ENCODE results near the gene ZYG11B.
"Not testable (repeated sequence)": the region's sequence is repeated elsewhere in the genome, so short reads cannot be mapped to it uniquely, and the experiment has no call there.

ZYG11B gene

DNA sequence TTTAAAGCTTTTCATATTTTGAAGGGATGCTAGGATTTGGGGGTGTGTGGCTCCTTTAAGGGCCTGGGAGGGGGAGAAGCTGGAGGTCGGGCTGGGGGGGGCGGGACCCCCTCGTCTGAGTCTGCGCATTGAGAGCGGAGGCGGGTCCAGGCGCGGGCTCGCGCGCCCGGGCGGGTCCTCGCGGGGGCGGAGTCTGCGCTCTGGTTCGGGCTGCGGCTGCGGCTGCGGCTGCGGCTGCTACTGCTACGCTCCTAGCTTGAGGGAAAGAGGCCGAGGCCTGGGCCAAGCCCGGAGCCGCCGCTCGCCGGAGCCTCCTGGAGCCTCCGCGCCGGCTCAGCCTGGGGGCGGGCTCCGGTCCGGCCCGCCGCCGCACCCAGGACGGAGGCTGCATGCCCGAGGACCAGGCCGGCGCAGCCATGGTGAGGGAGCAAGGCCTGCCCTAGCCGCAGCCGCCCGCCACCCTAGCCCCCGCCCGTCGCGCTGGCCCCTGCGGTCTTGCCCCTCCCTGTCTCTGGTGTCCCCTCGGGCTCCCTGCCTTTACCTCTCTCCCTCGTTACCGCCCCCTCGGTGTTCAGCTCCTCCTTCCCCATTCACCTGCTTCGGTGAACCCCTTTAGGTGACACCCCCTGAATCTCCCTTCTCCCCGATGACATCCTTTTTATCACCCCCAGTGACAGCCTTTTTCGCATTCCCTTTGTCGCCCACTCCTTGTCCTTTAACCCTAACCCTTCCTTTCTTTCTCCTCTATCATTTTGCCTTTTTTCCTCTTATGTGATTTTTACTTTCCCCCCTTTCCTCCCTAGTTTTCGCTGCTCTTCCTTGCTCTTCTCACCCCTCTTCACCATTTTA, at the start of gene ZYG11B:
TSS of gene ZYG11B (plus strand) at position 189 of the 849 bp plus-strand sequence. CDS start at position 390, 201 bp downstream.
- H3K27me3 ChIP-seq (ENCODE audit: control insufficient read depth in 1 of 2, insufficient read depth in 2 of 2, low read length in 2 of 2), result no peaks in the 10 kb centered on the region
- H3K9me3 ChIP-seq (ENCODE audit: control insufficient read depth in 2 of 2, low read length in 2 of 2), result no peaks in the 10 kb centered on the region
- no peaks in the 10 kb centered on the region for H3K36me3 ChIP-seq (ENCODE audit: control insufficient read depth in 2 of 2, insufficient read depth in 2 of 2, low read length in 2 of 2)
- peak within 1 kb of the TSS; percentile 41 for H3K27ac ChIP-seq (ENCODE audit: low read length)
- peak within 1 kb of the TSS; percentile 92 to 98 for H3K4me3 ChIP-seq (ENCODE audit: low read length in 2 of 2)
- peak within 1 kb of the TSS; percentile 91 to 98 for H3K9ac ChIP-seq (ENCODE audit: low read length in 2 of 2)
- H3K4me1 ChIP-seq (ENCODE audit: control insufficient read depth, insufficient read depth, low read length), result peaks cover 7% of the 10 kb centered on the region

DNA sequence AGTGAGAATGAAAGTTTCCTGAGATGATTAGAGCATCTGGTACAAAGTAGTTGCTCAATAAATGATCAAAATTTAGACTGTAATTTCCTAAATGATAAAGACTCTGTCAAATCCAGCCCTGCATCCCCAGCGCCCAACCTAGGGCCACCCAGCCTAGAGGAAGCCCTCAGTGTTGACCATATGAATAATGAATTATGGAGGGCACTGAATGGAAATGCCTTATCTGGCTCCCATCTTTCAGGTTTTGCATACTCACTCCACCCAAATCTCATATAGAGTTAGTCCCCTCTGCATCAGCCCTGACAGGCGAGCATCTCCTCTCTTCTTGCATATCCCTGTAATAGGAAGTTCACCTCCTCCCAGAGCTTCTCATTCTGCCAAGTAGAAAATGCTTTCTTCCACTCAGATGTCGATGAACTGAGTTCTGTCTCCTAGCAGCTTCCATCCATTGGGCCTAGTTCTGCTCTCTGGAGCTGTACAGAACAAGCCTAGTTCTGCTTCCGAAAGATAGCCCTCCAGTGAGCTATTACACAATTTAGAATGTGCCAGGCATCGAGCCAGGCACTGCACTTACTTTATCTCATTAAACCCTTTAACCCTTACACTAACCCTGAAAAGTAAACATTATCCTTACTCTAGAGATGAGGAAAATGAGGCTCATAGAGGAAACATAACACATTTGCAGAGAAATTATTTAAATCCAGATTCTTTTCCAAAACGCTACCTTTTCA, 49.0 kb upstream of the ZYG11B start:
- H3K4me3 ChIP-seq (ENCODE audit: low read length in 2 of 2), result no peak overlapping the region

DNA sequence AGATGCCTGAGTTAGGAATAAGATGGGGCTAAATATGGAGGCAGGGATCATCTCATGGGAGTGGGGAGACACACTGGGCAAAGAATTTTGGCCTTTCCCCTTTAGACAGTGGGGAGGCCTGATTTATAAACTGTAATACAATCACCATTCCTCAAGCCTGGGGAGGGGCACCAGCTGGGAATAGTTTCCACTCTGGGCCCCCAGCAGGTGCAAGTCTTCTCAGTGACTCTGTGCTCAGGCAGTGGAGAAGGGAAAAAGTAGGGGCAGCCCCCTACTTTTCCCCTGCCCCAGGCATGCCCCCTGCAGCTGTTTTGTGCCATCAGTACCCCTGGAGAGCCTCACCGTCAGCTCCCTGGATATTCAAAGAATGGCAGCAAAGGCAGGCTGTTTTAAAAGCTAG, 47.2 kb upstream of the ZYG11B start:
- H3K9ac ChIP-seq (ENCODE audit: low read length in 2 of 2), result no peak overlapping the region
- H3K4me3 ChIP-seq (ENCODE audit: low read length in 2 of 2), result no peak overlapping the region
- H3K27ac ChIP-seq (ENCODE audit: low read length), result no peak overlapping the region
- no peaks in the 10 kb centered on the region for H3K36me3 ChIP-seq (ENCODE audit: control insufficient read depth in 2 of 2, insufficient read depth in 2 of 2, low read length in 2 of 2)
- no peaks in the 10 kb centered on the region for H3K27me3 ChIP-seq (ENCODE audit: control insufficient read depth in 1 of 2, insufficient read depth in 2 of 2, low read length in 2 of 2)
- no peaks in the 10 kb centered on the region for H3K4me1 ChIP-seq (ENCODE audit: control insufficient read depth, insufficient read depth, low read length)
- no peaks in the 10 kb centered on the region for H3K9me3 ChIP-seq (ENCODE audit: control insufficient read depth in 2 of 2, low read length in 2 of 2)

More for the DNA sequence above, 49.0 kb upstream of the ZYG11B start:
- Histone ChIP-seq H3K27ac (ENCODE audit: low read length) (no peak overlapping the region), H3K27me3 (ENCODE audit: control insufficient read depth in 1 of 2, insufficient read depth in 2 of 2, low read length in 2 of 2) (no peaks in the 10 kb centered on the region), H3K36me3 (ENCODE audit: control insufficient read depth in 2 of 2, insufficient read depth in 2 of 2, low read length in 2 of 2) (no peaks in the 10 kb centered on the region), H3K4me1 (ENCODE audit: control insufficient read depth, insufficient read depth, low read length) (no peaks in the 10 kb centered on the region), H3K9me3 (ENCODE audit: control insufficient read depth in 2 of 2, low read length in 2 of 2) (no peaks in the 10 kb centered on the region), H3K9ac (ENCODE audit: low read length in 2 of 2) (no peak overlapping the region)

DNA sequence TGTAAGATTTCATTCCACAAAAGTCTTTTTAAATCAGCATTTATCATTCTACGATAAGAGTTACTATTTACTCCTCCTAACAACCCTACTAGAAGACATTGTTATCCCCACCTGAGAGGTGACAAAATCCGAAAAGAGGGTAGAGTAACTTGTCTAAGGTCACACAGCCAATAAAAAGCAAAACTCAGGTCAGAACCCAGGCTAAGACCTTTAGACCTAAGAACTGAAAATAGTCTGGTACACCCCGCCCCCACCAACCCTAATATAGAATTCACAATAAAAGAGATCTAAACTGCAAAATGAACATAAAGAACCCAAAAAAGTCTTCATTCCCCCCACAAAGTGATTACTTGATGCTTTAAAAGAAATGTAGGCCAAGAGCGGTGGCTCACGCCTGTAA, 46.8 kb upstream of the ZYG11B start:
- H3K4me3 ChIP-seq (ENCODE audit: low read length in 2 of 2), result no peak overlapping the region
- H3K9me3 ChIP-seq (ENCODE audit: control insufficient read depth in 2 of 2, low read length in 2 of 2), result no peaks in the 10 kb centered on the region
- no peak overlapping the region for H3K9ac ChIP-seq (ENCODE audit: low read length in 2 of 2)
- no peak overlapping the region for H3K27ac ChIP-seq (ENCODE audit: low read length)
- no peaks in the 10 kb centered on the region for H3K27me3 ChIP-seq (ENCODE audit: control insufficient read depth in 1 of 2, insufficient read depth in 2 of 2, low read length in 2 of 2)
- H3K36me3 ChIP-seq (ENCODE audit: control insufficient read depth in 2 of 2, insufficient read depth in 2 of 2, low read length in 2 of 2), result no peaks in the 10 kb centered on the region
- no peaks in the 10 kb centered on the region for H3K4me1 ChIP-seq (ENCODE audit: control insufficient read depth, insufficient read depth, low read length)

DNA sequence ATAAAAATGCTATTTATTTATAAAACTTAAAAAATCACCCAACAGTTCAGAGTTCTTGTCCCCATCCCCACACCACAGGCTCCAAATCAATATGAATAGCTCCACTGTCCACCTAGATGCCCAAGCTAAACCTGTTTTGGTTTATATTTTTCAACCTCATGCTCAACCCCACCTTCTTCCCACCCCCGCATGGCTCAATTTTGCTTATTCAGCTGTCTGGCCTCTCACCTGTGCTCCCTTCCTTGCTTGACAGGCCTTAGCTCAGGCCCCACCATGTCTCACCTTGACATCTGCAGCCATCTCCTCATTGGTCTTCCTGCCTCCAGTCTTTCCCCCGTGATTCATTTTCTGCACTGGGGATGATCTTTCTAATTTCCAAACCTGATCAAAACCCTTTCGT, 45.9 kb upstream of the ZYG11B start:
- H3K27me3 ChIP-seq (ENCODE audit: control insufficient read depth in 1 of 2, insufficient read depth in 2 of 2, low read length in 2 of 2), result no peaks in the 10 kb centered on the region
- no peak overlapping the region for H3K27ac ChIP-seq (ENCODE audit: low read length)
- no peak overlapping the region for H3K4me3 ChIP-seq (ENCODE audit: low read length in 2 of 2)
- peaks cover 0 to 2% of the 10 kb centered on the region in 2 donors for H3K36me3 ChIP-seq (ENCODE audit: control insufficient read depth in 2 of 2, insufficient read depth in 2 of 2, low read length in 2 of 2)
- no peaks in the 10 kb centered on the region for H3K9me3 ChIP-seq (ENCODE audit: control insufficient read depth in 2 of 2, low read length in 2 of 2)
- no peaks in the 10 kb centered on the region for H3K4me1 ChIP-seq (ENCODE audit: control insufficient read depth, insufficient read depth, low read length)
- no peak overlapping the region for H3K9ac ChIP-seq (ENCODE audit: low read length in 2 of 2)

DNA sequence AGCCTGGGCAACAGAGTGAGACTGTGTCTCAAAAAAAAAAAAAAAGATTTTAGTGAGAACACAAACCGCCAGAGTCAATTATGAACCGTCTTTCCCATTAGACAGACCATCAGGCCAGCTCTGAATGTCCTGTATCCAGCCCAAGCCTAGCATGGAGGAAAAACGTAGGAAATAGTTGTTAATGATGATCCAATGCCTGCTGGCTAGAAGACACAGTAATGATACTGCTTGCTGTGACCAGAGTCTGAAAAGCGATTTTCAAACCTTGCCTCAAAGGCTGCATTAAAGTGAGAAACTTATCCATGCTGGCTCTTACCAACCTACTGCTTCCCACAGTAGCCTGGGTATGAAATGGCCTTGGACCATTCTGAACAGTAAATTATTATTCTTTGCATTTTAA, 45.1 kb upstream of the ZYG11B start:
- Histone ChIP-seq H3K4me3 (ENCODE audit: low read length in 2 of 2) (no peak overlapping the region), H3K9me3 (ENCODE audit: control insufficient read depth in 2 of 2, low read length in 2 of 2) (no peaks in the 10 kb centered on the region)

DNA sequence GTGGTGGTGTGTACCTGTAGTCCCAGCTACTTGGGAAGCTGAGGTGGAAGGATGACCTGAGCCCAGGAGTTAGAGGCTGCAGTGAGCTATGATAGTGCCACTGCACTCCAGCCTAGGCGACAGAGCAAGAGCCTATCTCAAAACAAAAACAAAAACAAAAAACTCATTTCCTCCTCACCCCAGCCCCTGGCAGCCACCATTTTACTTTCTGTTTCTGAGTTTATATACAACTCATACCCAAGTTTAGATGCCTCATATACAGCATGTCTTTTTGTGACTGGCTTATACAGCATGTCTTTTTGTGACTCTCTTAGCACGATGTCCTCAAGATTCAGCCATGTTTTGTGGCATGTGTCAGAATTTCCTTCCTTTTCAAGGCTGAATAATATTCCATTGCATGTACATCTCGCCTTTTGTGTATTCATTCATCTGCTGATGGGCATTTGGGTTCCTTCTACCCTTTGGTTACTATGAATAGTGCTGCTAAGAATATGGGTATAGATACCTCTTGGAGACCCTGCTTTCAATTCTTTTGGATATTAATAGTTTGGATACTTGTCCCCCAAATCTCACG, 42.8 kb upstream of the ZYG11B start:
- no peaks in the 10 kb centered on the region for H3K4me1 ChIP-seq (ENCODE audit: control insufficient read depth, insufficient read depth, low read length)
- H3K9me3 ChIP-seq (ENCODE audit: control insufficient read depth in 2 of 2, low read length in 2 of 2), result no peaks in the 10 kb centered on the region
- peaks cover 13 to 17% of the 10 kb centered on the region in 2 donors for H3K36me3 ChIP-seq (ENCODE audit: control insufficient read depth in 2 of 2, insufficient read depth in 2 of 2, low read length in 2 of 2)
- H3K27ac ChIP-seq (ENCODE audit: low read length), result no peak overlapping the region
- no peak overlapping the region for H3K9ac ChIP-seq (ENCODE audit: low read length in 2 of 2)
- no peaks in the 10 kb centered on the region for H3K27me3 ChIP-seq (ENCODE audit: control insufficient read depth in 1 of 2, insufficient read depth in 2 of 2, low read length in 2 of 2)
- H3K4me3 ChIP-seq (ENCODE audit: low read length in 2 of 2), result no peak overlapping the region

More for the DNA sequence above, 45.1 kb upstream of the ZYG11B start:
- Histone ChIP-seq H3K36me3 (ENCODE audit: control insufficient read depth in 2 of 2, insufficient read depth in 2 of 2, low read length in 2 of 2) (peaks cover 0 to 2% of the 10 kb centered on the region in 2 donors), H3K27ac (ENCODE audit: low read length) (no peak overlapping the region), H3K27me3 (ENCODE audit: control insufficient read depth in 1 of 2, insufficient read depth in 2 of 2, low read length in 2 of 2) (no peaks in the 10 kb centered on the region), H3K4me1 (ENCODE audit: control insufficient read depth, insufficient read depth, low read length) (no peaks in the 10 kb centered on the region), H3K9ac (ENCODE audit: low read length in 2 of 2) (no peak overlapping the region)

DNA sequence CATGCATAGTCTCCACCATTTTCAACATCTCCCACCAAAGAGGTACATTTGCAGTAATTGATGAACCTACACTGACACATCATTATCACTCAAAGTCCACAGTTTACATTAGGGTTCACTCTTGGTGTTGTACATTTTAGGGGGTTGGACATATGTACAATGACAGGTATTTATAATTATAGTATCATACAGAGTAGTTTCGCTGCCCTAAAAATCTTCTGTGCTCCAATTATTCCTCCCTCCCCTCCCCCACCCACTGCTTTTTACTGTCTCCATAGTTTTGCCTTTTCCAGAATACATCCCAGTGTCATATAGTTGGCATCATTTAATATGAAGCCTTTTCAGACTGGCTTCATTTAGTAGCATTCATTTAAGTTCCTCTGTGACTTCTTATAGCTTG, 41.7 kb upstream of the ZYG11B start:
- H3K36me3 ChIP-seq (ENCODE audit: control insufficient read depth in 2 of 2, insufficient read depth in 2 of 2, low read length in 2 of 2), result peaks cover 13 to 17% of the 10 kb centered on the region in 2 donors
- H3K4me1 ChIP-seq (ENCODE audit: control insufficient read depth, insufficient read depth, low read length), result no peaks in the 10 kb centered on the region
- H3K4me3 ChIP-seq (ENCODE audit: low read length in 2 of 2), result no peak overlapping the region
- no peaks in the 10 kb centered on the region for H3K27me3 ChIP-seq (ENCODE audit: control insufficient read depth in 1 of 2, insufficient read depth in 2 of 2, low read length in 2 of 2)
- H3K27ac ChIP-seq (ENCODE audit: low read length), result no peak overlapping the region
- H3K9ac ChIP-seq (ENCODE audit: low read length in 2 of 2), result no peak overlapping the region
- no peaks in the 10 kb centered on the region for H3K9me3 ChIP-seq (ENCODE audit: control insufficient read depth in 2 of 2, low read length in 2 of 2)

DNA sequence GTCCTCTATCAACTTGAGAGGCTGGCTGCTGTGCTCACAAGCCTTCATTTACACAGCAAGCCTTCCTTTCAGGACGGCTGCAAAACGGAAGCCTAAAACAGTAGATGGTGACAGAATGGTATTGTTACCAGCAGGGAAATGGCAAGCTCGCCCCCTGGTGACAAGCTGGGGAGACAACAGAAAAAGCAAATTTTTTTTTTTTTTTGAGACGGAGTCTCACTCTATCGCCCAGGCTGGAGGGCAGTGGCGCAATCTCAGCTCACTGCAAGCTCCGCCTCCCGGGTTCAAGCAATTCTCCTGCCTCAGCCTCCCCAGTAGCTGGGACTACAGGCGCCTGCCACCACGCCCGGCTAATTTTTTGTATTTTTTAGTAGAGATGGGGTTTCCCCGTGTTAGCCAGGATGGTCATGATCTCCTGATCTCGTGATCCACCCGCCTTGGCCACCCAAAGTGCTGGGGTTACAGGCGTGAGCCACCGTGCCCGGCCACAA, 39.9 kb upstream of the ZYG11B start:
- H3K4me1 ChIP-seq (ENCODE audit: control insufficient read depth, insufficient read depth, low read length); H3K27ac ChIP-seq (ENCODE audit: low read length); H3K9me3 ChIP-seq (ENCODE audit: control insufficient read depth in 2 of 2, low read length in 2 of 2); H3K27me3 ChIP-seq (ENCODE audit: control insufficient read depth in 1 of 2, insufficient read depth in 2 of 2, low read length in 2 of 2); H3K4me3 ChIP-seq (ENCODE audit: low read length in 2 of 2); H3K9ac ChIP-seq (ENCODE audit: low read length in 2 of 2): not testable (repeated sequence)
- peaks cover 13 to 17% of the 10 kb centered on the region in 2 donors for H3K36me3 ChIP-seq (ENCODE audit: control insufficient read depth in 2 of 2, insufficient read depth in 2 of 2, low read length in 2 of 2)

DNA sequence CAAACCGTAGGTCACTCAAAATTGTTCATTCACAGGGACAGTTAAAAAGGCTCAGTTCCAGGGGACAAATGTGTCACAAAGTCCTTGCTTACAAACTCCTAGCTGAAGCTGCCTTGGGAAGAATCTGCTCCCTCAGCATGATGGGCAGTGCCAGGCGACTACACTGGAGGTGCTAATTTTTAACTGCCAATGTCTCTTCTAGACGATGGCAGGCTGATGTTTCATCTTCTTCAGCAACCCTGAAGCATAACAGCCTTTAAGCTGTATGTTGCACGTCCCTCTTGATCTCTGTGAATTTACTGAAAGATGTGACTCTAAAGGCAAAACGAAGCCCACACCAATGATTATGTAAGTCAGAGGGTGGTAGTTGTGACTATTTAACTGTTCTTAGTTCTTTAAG, 39.4 kb upstream of the ZYG11B start:
- no peak overlapping the region for H3K4me3 ChIP-seq (ENCODE audit: low read length in 2 of 2)
- no peaks in the 10 kb centered on the region for H3K27me3 ChIP-seq (ENCODE audit: control insufficient read depth in 1 of 2, insufficient read depth in 2 of 2, low read length in 2 of 2)
- H3K9me3 ChIP-seq (ENCODE audit: control insufficient read depth in 2 of 2, low read length in 2 of 2), result no peaks in the 10 kb centered on the region
- H3K4me1 ChIP-seq (ENCODE audit: control insufficient read depth, insufficient read depth, low read length), result no peaks in the 10 kb centered on the region
- H3K36me3 ChIP-seq (ENCODE audit: control insufficient read depth in 2 of 2, insufficient read depth in 2 of 2, low read length in 2 of 2), result peaks cover 15 to 17% of the 10 kb centered on the region in 2 donors
- no peak overlapping the region for H3K9ac ChIP-seq (ENCODE audit: low read length in 2 of 2)
- no peak overlapping the region for H3K27ac ChIP-seq (ENCODE audit: low read length)
